NCI-H146 treated with DMSO at 0.1 percent for 48 hours (cell line): Measurements from ENCODE around the gene S100A10.
A peak's percentile ranks its signal among the peaks of the same experiment; 100 is the strongest.

Experiments
- DNase-seq: peaks from one replicate; lab custom pipeline; 2025; ENCODE audit not compliant: unreplicated experiment; lab: John Stamatoyannopoulos, UW

The S100A10 gene

GRCh38 chr1:152013664-152014237 is 20.1 kb upstream of the S100A10 start:
- DNase-seq = no peak

- DNase-seq = no peak
Observed at GRCh38 chr1:152009691-152010090, 16.0 kb upstream of the S100A10 start.

- no peak for DNase-seq
Observed at GRCh38 chr1:152007047-152007446, 13.4 kb upstream of the S100A10 start.

GRCh38 chr1:152005360-152005912 is 11.8 kb upstream of the S100A10 start:
- DNase-seq = no peak

GRCh38 chr1:152003846-152004442 is 10.3 kb upstream of the S100A10 start:
- DNase-seq = no peak

GRCh38 chr1:152002960-152003359 is 9.3 kb upstream of the S100A10 start:
- DNase-seq = no peak

- DNase-seq = peak; percentile 15
Observed at GRCh38 chr1:152001631-152002584, 8.2 kb upstream of the S100A10 start.

GRCh38 chr1:152000964-152001630 is 7.4 kb upstream of the S100A10 start:
- DNase-seq = no peak

GRCh38 chr1:151998611-151999362 is 5.1 kb upstream of the S100A10 start:
- no peak for DNase-seq

- DNase-seq = no peak
Observed at GRCh38 chr1:151997284-151997570, 3.6 kb upstream of the S100A10 start.

- DNase-seq = no peak
Observed at GRCh38 chr1:151995774-151996173, 2.1 kb upstream of the S100A10 start.

GRCh38 chr1:151994956-151995355 is 1.3 kb upstream of the S100A10 start:
- DNase-seq = no peak

- no peak for DNase-seq
Observed at GRCh38 chr1:151993084-151993733, 450 bp downstream of the S100A10 start.

- no peak for DNase-seq
Observed at GRCh38 chr1:151992303-151993083, 1.2 kb downstream of the S100A10 start.

GRCh38 chr1:151991663-151992302 is 1.9 kb downstream of the S100A10 start:
- DNase-seq = no peak

- DNase-seq = no peak
Observed at GRCh38 chr1:151990856-151991198, 2.8 kb downstream of the S100A10 start.

GRCh38 chr1:151990058-151990855 is 3.4 kb downstream of the S100A10 start:
- DNase-seq = no peak

- no peak for DNase-seq
Observed at GRCh38 chr1:151989211-151989862, 4.3 kb downstream of the S100A10 start.
